Measurements from ENCODE around the gene IL23R.
"Not testable (repeated sequence)": the region's sequence is repeated elsewhere in the genome, so short reads cannot be mapped to it uniquely, and the experiment has no call there.

IL23R gene, protein sequence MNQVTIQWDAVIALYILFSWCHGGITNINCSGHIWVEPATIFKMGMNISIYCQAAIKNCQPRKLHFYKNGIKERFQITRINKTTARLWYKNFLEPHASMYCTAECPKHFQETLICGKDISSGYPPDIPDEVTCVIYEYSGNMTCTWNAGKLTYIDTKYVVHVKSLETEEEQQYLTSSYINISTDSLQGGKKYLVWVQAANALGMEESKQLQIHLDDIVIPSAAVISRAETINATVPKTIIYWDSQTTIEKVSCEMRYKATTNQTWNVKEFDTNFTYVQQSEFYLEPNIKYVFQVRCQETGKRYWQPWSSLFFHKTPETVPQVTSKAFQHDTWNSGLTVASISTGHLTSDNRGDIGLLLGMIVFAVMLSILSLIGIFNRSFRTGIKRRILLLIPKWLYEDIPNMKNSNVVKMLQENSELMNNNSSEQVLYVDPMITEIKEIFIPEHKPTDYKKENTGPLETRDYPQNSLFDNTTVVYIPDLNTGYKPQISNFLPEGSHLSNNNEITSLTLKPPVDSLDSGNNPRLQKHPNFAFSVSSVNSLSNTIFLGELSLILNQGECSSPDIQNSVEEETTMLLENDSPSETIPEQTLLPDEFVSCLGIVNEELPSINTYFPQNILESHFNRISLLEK

DNA sequence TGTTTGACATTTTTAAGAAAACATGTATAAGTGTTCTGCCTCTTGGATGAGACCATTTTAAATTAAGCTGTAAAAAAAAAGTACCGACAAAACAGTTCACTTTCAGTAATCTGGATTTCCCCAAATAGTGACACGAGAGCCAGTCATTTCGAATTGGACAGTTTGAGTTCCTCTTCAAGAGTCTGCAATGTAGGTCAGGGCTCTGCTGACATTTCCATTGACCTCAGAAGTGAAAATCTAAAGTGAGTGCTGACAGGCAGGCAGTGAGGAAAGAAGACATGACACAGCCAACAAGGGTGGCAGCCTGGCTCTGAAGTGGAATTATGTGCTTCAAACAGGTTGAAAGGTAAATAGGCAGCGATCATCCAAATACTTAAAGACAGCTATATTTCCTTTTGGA is at the start of gene IL23R:
Gene IL23R (plus strand): TSS at position 259 of the 400 bp plus-strand sequence. CDS start 1,667 bp downstream, outside the sequence.
- no peak for DNase-seq

DNA sequence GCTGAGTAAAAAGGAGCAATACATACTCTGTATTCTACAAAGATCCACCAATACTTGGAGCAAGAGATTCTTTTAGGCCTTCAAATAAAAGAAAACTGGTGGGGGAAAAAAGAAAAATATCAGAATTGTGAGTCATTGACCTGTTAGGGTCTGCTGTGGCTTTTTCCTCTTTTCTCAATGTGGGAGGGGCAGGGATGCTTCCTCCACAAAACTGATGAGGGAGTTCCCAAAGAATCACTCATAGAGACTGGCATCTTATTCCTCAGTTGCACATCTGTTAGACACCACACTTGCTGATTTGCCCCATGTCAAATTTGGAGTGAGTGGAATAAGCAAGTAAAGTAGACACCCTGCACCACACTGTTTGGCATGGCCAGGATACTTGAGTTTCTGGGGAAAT is 48.1 kb upstream of the IL23R start:
- DNase-seq: no peak

DNA sequence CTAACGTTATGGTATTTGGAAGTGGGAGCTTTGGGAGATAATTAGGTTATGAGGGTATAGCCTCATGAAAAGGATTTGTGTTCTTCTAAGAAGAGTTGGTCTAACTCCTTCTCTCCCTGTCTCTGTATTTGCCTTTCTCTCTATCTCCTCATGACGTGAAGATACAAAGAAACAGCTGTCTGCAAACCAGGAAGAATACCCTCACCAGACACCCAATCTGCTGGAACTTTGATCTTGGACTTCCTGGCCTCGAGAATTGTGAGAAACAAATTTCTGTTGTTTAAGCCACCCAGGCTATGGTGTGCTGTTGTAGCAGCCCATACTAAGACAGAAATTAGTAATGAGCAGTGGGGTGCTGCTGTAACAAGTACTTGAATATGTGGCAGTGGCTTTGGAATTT is 47.6 kb upstream of the IL23R start:
- no peak for DNase-seq

DNA sequence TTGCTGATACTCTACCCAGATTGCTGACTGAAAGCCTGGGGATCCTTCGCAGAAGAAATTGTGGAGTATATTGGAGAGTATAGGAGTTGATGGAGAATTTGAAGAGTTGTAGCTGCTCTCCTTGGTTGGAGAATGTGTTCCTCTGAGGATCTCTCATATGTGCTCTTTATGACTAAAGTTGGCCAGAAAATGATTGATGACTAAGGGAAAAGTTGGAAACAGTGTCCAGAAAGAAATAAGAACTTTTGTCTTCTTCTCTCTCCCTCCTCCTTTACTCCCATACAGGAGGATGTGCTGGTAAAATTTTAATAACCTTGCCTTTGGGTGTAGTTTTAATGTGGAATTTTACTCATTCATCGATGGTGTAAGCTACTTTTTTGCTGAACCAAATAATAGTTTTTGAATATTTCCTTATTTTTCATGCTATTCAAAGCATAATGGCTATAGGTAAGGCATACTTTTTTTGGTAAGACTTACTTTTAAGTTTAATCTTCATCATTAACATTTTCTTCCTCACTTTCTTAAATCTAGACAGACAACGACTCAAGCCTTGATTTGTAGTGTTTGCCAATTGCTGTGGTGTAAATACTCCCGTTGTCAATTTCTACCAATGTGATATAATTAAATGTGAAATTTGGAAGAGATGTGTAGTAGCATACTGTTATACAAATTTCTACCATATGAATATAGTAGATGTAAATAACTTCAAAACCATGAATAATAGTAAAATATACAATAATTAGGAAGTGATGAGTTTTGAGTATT is 45.2 kb upstream of the IL23R start:
- DNase-seq: no peak

DNA sequence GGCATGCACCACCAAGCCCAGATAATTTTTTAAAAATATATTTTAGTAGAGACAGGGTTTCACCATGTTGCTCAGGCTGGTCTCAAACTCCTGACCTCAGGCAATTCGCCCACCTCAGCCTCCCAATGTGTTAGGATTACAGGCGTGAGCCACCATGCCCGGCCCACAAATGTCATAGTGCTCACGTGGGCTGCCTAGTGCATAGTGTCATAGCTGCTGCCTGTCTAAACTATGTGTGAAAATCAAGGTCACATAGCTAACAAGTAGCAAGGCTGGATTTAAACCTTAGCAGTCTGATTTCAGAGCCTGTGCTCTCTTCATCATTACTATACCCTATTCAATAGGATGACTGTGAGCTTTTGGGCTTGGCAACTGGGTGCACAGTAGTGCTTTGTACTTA is 41.8 kb upstream of the IL23R start:
- no peak for DNase-seq

DNA sequence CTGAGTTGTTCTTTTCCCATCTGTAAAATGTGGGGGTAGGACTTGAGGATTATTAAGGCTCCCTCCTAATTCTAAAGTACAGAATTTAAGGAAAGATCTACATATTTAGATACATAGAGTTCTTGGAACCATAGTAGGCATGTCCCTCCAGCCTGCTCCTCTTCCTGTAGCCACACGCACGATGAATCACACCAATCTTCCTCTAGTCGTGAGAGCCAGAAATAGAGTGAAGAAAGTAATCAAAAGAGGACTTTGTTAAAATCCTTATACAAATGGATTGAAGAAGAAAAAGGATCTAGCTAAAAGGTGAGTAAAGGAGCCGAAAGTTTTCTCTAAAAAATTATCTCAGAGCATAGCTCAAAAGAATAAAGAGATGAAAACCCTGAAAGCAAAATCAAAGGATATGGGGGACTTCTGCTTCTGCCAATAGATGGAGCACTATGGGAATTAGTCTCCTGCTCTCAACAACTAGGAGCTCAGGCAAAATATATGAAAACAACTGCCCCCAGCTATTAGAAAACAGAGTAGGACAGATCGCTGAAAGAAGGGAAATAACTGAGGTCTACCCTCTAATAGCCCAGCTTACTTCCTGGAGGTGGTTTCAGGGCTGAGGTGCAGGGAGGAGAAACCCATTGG is 40.0 kb upstream of the IL23R start:
- no peak for DNase-seq

DNA sequence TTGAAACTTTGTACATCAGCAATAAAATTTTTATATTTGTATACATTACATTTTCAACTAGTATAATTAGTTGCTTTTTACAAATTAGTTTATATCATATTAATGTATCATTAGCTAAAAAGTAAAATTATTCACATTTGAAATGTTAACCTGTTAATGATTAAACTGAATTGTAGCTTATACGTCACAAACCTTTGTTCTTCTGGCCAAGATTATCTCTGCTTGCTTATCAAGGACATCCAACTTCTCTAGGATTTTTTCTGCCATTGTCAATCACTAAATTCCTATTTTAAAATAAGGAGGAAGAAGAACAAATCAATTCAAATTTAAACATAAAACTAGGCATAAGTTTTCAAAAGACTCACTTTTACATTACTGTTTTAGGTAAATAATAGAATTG is 39.3 kb upstream of the IL23R start:
- no peak for DNase-seq

DNA sequence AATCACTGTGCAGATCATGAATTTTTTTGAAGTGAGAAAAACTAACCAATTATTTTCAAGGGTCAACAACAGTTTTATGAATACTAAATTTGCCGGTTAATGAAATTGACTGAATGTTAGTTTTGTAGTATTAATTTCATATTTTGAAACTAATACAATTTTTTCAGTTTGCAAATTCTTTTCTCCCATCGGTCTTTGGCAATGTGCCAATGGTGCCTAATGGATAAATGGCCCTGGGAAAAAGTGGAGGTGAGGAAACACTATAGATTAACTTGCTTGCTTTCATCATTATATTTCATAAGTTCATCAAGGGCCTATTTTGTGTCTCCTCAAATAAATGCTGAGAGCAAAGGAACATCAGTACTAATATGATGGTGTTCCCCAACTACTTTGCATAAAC is 35.6 kb upstream of the IL23R start:
- no peak for DNase-seq

DNA sequence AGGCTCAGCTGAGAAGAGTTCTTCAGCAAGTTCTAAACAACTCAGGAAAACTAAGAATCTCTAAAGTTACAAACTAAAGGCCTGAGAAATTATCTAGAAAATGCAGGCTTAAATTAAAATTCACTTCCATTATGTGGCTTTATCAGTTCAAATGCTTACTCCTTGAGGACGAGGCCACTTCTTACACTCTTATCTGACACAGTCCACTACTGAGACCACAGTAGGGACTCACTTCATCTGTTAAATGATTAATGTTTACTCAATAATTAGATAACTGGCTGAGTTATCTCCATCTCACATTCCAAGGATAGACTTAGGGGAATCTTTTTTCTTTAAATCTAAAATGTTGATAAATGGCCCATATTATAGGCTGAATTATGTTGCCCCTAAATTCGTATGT is 33.1 kb upstream of the IL23R start:
- no peak for DNase-seq

DNA sequence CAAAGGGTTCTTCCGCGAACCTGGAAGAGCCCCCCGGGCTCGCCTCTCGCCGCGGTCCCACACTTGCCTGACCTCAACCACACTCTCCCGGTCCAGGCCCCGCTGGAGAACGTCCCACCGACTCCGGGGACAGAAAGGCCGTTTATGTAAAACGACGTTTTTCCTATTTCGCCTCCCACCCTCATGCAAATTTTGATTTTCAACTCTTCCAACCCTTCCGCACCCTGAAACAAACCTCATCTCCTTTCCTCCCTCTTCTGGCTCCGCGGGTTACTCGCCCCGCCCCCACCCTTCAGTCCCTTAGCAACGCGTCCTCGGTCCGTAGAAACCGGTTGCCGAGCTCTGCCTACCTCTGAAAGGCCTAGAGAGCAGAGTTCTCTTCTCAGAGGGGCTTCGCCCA is 31.6 kb upstream of the IL23R start, which contains the start of gene C1orf141:
Gene C1orf141 (minus strand): TSS at position 276 of the 400 bp plus-strand sequence. CDS start 7,730 bp downstream, outside the sequence.
- no peak for DNase-seq

DNA sequence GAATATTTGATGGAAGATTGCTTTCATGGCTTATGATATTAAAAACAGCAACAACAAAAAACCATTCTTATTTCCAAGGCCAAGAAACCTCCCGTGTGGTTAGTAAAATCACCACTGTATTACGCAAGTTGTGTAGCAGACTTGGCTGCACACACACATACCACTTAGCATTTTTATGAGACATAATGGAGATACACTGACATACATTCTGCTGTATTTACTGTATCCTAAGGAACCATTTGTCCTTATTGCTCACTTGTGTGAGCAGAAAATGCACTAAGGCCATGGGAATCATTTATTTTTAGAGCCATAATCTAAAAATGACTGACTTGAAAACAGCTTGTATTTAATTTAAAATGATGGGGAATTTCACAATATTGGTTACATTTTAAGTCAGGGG is 30.9 kb upstream of the IL23R start:
- DNase-seq: no peak

DNA sequence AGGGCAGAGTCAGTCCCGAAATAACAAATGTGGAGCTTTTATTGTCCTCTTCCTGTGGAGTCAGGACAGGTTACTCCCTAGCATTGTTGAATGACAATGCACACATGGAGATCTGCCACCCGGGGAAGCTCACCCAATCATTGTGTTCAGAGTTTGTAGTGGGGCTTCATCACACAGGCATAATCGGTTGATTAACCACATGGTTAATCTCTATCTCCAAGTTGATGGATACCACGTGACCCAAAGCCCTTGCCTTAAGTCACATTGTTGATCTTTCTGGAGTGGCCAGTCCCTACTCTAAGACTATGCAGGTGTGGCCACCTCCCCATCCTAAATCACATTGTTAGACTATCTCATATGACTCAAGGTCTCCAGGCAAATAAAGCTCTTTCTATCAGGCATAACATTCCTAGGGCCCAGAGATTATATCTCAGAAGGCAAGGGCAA is 28.9 kb upstream of the IL23R start:
- DNase-seq: no peak

DNA sequence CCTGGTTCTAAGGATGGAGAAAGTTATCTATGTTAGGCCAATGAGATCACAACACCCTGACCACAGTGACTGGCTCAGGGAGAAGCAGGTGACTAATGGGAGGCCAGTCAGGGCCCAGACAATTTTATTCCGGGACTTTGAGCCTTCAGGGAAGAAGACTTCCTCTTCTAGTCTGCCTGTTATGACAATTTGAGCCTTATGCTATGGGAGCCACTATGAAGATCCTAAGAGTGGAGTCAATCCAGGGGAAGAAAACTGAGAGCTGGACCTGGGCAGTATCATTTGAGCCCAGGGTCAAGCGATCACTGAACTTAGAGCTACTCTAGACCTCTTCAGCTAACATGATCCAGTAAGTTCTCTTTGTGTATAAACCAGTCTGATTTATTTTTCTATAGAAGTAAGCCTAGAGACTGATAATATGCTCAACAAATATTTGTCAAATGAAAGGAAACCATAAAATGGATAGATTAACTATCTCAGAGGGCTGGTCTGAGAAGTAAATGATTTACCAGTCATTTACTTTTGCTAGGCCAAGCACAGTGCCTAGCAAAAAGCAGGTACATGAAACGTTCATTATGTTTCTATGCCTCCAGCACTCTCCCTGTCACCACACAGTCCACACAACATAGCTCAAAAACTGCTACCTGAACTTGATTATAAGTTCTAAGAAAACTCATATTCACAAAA is 27.3 kb upstream of the IL23R start:
- no peak for DNase-seq

DNA sequence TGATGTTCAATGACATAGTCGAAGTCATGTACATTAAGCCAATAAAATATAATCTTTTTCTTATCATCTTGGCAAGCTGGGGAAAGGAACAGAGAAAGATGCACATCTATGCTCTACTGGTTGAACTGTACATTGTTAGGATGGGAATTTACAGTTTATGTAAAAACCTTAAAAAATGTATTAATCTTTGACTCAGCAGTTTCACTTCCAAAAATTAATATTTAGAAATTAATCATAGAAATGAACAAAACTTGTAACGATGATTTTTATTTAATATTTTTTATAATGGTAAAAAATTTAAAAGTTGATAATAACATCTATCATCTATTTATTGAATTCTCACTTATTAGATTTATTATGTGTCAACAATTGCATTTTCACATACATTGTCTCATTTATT is 25.8 kb upstream of the IL23R start:
- no peak for DNase-seq

DNA sequence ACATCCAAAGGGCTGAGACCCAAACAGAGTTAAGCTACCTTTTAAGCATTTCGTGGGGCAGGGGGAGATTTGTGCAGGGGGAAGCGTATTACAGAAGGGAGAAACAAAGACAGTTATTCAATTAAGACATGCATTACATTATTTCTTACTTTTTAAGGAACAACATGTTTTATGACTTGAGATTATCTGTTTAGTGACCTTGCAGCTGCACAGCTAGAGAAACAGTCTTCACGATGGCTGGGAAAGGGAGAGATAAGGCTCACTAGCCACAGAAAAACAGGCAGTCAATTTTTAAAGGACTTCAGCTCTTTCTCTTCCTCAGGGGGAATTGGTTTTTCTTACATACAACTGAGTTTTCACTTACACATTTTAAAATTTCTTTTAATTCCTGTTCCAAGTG is 24.4 kb upstream of the IL23R start:
- DNase-seq: not testable (repeated sequence)

DNA sequence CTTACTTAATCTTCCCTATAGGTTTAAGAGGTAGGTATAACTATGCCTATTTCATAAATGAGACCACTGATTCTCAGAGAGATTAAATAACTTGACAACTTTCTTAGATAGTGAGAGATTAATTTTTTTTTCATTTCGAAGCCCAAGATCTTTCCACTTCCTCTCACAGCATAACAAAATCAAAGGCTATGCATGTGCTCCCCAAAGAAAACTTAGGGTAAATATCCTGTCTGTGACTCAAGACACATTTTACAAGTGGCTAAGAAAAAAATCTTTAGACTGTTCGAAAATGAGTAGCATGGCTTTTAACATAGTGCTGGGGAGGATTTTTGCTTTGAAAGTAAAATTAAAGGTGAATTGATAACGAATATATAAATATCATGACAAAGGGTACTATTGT is 23.3 kb upstream of the IL23R start:
- no peak for DNase-seq

DNA sequence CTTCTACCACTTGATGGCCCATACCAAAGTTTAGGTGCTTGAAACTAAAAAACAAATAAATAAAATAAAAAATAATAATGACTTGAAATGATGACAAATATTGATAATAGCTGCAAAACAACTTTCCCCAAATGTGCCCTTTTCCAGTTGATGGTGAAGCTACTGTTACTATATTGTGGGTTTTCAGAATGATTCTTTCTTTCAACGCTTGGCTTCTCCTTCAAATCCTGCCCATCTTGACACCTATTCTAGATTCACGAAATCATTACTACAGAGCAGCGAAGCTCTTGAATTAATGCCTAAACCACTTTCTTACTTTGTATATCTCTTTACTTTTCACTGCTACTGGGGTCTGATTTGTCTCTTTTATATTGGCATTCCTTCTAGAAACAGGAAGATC is 22.3 kb upstream of the IL23R start:
- no peak for DNase-seq

DNA sequence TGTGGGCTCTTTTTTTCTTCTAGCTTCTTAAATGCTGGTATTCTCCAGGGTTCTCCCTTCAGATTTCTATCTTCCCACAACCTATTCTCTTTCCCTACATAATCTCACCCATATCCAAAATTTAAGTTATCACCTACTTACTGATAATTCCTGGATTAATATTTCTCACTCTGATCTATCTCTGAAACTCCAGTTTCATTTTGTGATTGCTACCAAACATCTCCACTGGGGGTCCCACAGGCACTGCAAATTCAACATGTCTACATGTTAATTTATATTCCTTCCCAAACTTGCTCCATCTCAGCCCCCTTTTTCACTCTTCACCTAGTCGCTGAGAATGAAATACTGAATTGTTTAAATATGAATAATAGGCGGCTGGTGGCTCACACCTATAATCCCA is 21.6 kb upstream of the IL23R start:
- DNase-seq: no peak

DNA sequence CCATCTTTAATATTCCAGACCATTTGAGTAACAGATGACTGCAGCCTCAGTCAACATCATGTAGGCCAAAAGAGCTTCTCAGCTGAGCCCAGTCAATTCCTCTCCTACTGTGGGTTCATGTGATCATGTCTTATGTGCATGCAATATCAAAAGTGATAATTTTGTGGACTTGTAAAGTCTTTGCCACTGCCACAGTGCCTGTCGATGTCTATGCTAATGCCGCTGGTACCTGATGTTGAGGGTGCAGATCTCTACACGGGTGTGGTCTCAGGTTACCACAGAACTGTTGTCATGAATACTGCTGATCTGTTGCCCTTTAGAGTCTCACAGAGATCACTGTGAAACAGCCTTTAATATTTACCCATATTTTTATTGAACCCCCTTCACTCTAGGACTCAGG is 20.2 kb upstream of the IL23R start:
- DNase-seq: no peak

DNA sequence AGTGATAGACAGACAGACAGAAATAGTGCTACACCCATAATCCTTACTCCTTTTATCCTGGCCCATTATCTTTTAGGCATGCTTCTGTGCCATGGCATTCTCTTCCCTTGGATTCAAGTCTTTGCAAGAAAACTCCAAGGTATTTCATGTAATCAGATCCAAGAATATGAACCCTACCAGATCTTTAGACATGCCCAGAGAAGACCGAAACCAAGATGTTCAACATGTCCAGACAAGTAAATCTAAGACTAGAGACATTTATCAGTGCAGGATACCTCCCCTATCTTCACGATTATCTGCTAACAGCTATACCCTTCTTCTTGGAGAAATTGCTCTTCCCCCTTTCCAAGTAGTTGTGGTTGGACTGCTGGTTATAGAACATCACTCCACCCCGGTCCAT is 19.7 kb upstream of the IL23R start:
- DNase-seq: no peak

DNA sequence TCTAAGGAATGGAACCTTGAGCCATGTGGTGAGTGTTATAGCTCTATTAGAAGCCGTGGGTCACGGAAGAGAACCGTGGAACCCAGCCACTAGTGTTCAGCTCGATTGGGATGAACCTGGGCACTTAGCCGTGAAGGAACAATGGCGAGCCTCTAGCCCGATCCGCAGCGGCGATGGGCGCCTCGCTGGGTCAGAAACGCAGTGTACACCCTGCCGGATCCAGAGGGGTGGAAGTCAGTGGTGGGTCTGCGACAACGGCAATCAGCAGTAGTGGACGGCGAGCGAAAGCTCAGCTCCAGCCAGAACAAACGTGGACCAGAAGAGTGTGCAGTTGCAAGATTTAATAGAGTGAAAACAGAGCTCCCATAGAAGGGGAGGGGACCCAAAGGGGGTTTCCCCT is 18.3 kb upstream of the IL23R start:
- not testable (repeated sequence) for DNase-seq

DNA sequence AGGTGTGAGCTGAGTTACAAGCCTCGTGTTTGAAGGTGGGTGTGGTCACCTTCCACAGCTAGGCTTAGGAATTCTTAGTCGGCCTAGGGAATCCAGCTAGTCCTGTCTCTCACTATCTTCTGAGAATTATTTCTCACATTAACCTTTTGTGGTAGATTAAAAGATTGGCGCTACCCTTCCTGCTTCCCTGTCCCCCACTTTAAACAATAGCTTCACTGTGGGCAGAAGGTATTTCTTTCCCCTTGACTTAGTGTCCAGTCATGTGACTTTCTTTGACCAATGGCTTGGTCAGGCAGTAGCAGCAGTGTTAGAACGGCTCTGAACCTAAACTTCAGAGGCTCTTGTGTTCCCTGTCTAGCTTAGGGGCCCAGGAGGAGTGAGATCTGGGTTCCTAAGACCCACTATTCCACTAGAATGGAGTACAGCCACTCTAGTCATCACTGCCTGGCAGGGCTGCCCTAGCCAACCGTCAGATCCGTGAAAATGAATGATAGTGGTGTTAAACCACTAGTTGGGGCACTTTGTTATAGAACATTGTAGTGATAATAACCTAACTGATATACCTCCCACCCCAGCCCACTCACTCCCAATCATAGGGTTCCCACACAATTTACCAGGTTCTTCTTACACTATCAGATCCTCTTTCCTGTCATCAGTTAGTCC is 17.6 kb upstream of the IL23R start:
- DNase-seq: no peak
